B cell (primary cell): ENCODE measurements around the gene F12. TPM values are rescaled to one million over a fixed set of nuclear protein-coding genes. Genes with fewer than 3 reads are reported as not detected.
A peak's percentile ranks its signal among the peaks of the same experiment; 100 is the strongest.

Experiments
- ATAC-seq: fragments of 200-7000 bp; cut with Tn5 transposase; one replicate; pipeline ENCODE4 v1.10.0; 2021; ENCODE audit warnings: low read depth, mild to moderate bottlenecking, moderate number of reproducible peaks, moderate library complexity
- CTCF ChIA-PET: fragments of 350-600 bp; sonication (Branson Sonifier 250); formaldehyde crosslinking; loops from one replicate; lab custom pipeline; 2021; ENCODE audit warnings: antibody characterized with exemption, inconsistent platforms; lab: Charles Lee
- POLR2A ChIA-PET: fragments of 350-600 bp; sonication (Branson Sonifier 250); formaldehyde crosslinking; loops from one replicate; lab custom pipeline; 2021; ENCODE audit warnings: antibody characterized with exemption; lab: Charles Lee
- DNase-seq: peaks from one replicate; pipeline ENCODE4 v3.0.0; 2013
- H2AFZ ChIP-seq: 2 replicates; pipeline ENCODE4 v1.6.1; 2012; ENCODE audit warnings: mild to moderate bottlenecking, low read depth, low read length; ENCODE audit not compliant: insufficient read depth, poor library complexity, severe bottlenecking
- H3K27ac ChIP-seq, 2 donors: 1 replicate in 1 of 2; 2 replicates in 1 of 2; pipeline ENCODE4 v1.5.1; 2012 to 2013; ENCODE audit warnings: low read length in 2 of 2, mild to moderate bottlenecking in 2 of 2, moderate library complexity in 1 of 2
- H3K27me3 ChIP-seq, 4 experiments: fragments of 200-600 bp in 1 of 4; sonication (generic) in 1 of 4; replicated peaks in 1 of 4; 1 replicate in 2 of 4; 2 replicates in 2 of 4; pipeline versions ENCODE4 v1.6.1 to v1.7.0; 2013 to 2016; ENCODE audit warnings: low read length in 3 of 4, mild to moderate bottlenecking in 2 of 4, mixed read lengths in 1 of 4, moderate library complexity in 1 of 4; ENCODE audit not compliant: insufficient read depth in 4 of 4, control insufficient read depth in 3 of 4; ENCODE audit errors: control extremely low read depth in 1 of 4
- H3K36me3 ChIP-seq, 2 experiments: replicated peaks in 1 of 2; 1 replicate in 1 of 2; 2 replicates in 1 of 2; pipeline versions ENCODE4 v1.6.1 to v1.7.1; 2013; ENCODE audit warnings: low read length in 1 of 2; ENCODE audit not compliant: insufficient read depth in 2 of 2, control insufficient read depth in 1 of 2; ENCODE audit errors: control extremely low read depth in 1 of 2, extremely low read depth in 1 of 2
- H3K4me1 ChIP-seq, 2 donors: fragments of 200-600 bp in 1 of 2; sonication (generic) in 1 of 2; 1 replicate in 1 of 2; 2 replicates in 1 of 2; pipeline versions ENCODE4 v1.5.1 to v1.6.1; 2013 to 2017; ENCODE audit warnings: low read length in 2 of 2; ENCODE audit not compliant: control insufficient read depth in 2 of 2, insufficient read depth in 2 of 2
- H3K4me2 ChIP-seq: replicated peaks from 2 replicates; pipeline ENCODE3; 2012; ENCODE audit warnings: mild to moderate bottlenecking, low read depth, low read length; ENCODE audit not compliant: poor library complexity, severe bottlenecking
- H3K4me3 ChIP-seq, 5 experiments: fragments of 200-600 bp in 1 of 5; sonication (generic) in 1 of 5; 1 replicate in 3 of 5; 2 replicates in 2 of 5; pipeline versions ENCODE4 v1.5.1 to v1.7.0; 2011 to 2016; ENCODE audit warnings: low read length in 4 of 5, mild to moderate bottlenecking in 4 of 5, low read depth in 2 of 5, control low read depth in 1 of 5, moderate library complexity in 1 of 5; ENCODE audit not compliant: insufficient read depth in 1 of 5; ENCODE audit errors: control extremely low read depth in 1 of 5, extremely low read depth in 1 of 5
- H3K79me2 ChIP-seq: fragments of 200-600 bp; sonication (generic); one replicate; pipeline ENCODE4 v1.6.0; 2016; ENCODE audit warnings: low read length; ENCODE audit not compliant: control insufficient read depth, insufficient read depth
- H3K9ac ChIP-seq: fragments of 200-600 bp; sonication (generic); 2 replicates; pipeline ENCODE4 v1.6.1; 2017; ENCODE audit warnings: mild to moderate bottlenecking, low read length, moderate library complexity
- H3K9me3 ChIP-seq, 3 donors: one replicate each; pipeline versions ENCODE4 v1.6.1 to v1.7.1; 2013; ENCODE audit warnings: low read length in 2 of 3; ENCODE audit not compliant: control insufficient read depth in 2 of 3, insufficient read depth in 1 of 3; ENCODE audit errors: control extremely low read depth in 1 of 3
- H4K20me1 ChIP-seq: 2 replicates; pipeline ENCODE4 v1.6.0; 2012; ENCODE audit warnings: mild to moderate bottlenecking, low read length; ENCODE audit not compliant: insufficient read depth, control insufficient read depth, poor library complexity, severe bottlenecking
- H3K27ac Mint-ChIP-seq: one replicate; pipeline ENCODE4 v1.8.0; 2021; ENCODE audit warnings: mixed read lengths
- H3K27me3 Mint-ChIP-seq: one replicate; pipeline ENCODE4 v1.8.0; 2021; ENCODE audit warnings: mixed read lengths
- H3K4me1 Mint-ChIP-seq: one replicate; pipeline ENCODE4 v1.8.0; 2021; ENCODE audit warnings: mixed read lengths
- H3K4me3 Mint-ChIP-seq: one replicate; pipeline ENCODE4 v1.8.0; 2021; ENCODE audit warnings: mixed read lengths
- H3K9me3 Mint-ChIP-seq: one replicate; pipeline ENCODE4 v1.8.0; 2022; ENCODE audit warnings: mixed read lengths; ENCODE audit not compliant: insufficient read depth
- EZH2 ChIP-seq: IDR thresholded peaks from 2 replicates; pipeline ENCODE4 v1.6.1; 2012; ENCODE audit warnings: borderline replicate concordance, low read depth, mild to moderate bottlenecking, moderate library complexity, low read length; ENCODE audit not compliant: insufficient read depth, poor library complexity, severe bottlenecking
- WGBS: methylation state at CpG from one replicate; pipeline ENCODE4 v1.1.5; 2013; ENCODE audit warnings: missing lambda C conversion rate; ENCODE audit not compliant: insufficient coverage; 5-methylcytosine and 5-hydroxymethylcytosine counted together
- intact Hi-C: fragments of 100-400 bp; cut with micrococcal nuclease; formaldehyde crosslinking; loops from one replicate; pipeline ENCODE4 v1.10.0; 2022
- polyA plus RNA-seq: library from polyadenylated mRNA; depleted of rRNA; stranded (reverse); fragments of >200 nt; gene quantifications from 2 replicates; pipeline ENCODE4 v1.2.3, GENCODE V29; 2012
- total RNA-seq, 2 donors: library from RNA; stranded (reverse); fragments of 120-200 nt in 1 of 2; gene quantifications; 1 replicate in 1 of 2; 2 replicates in 1 of 2; pipeline versions ENCODE4 v1.2.3 to v1.2.4, GENCODE V29; 2013 to 2022
- TF ChIP-seq, protein P1 (sequence below): fragments of 200-600 bp; IDR thresholded peaks from one replicate; pipeline ENCODE4 v1.8.0; 2022; ENCODE audit warnings: antibody characterized with exemption, mild to moderate bottlenecking

The F12 gene
- total and polyA plus RNA-seq, 2 donors (not counting 1 experiment from before 2014, with no cell fraction given): 3.1 TPM; not detected in 1

GRCh38 chr5:177402271-177403043 is 6.9 kb downstream of the F12 start:
- Mint-ChIP-seq H3K27me3 (peaks cover 14% of the 10 kb centered on the region), H3K4me3 (peak overlapping the region; percentile 84), H3K27ac (peak overlapping the region; percentile 26), H3K9me3 (no peaks in the 10 kb centered on the region), H3K4me1 (peaks cover 39% of the 10 kb centered on the region)
- WGBS: 28% methylated on average over 46 of the region's 49 CpGs
- H3K79me2 ChIP-seq: no peaks in the 10 kb centered on the region
- peak; percentile 73 for DNase-seq
- H3K4me3 ChIP-seq: peak overlapping the region in 4 of 5 experiments; percentile 58 to 68 (median 62)
- peak overlapping the region; percentile 66 for H3K9ac ChIP-seq
- ATAC-seq: no peak
- peak overlapping the region; percentile 96 for H3K4me2 ChIP-seq
- H3K4me1 ChIP-seq: peaks cover 38 to 50% of the 10 kb centered on the region in 2 donors
- no peaks in the 10 kb centered on the region for H3K36me3 ChIP-seq
- intact Hi-C loops: loop anchor here (1.0 to 10.0 kb wide), 3 partner anchors 12 to 288 kb away; partner anchors contain the start of gene B4GALT7
- no peaks in the 10 kb centered on the region for H4K20me1 ChIP-seq
- POLR2A ChIA-PET: interaction anchor here (0.9 to 5.6 kb wide), 8 partner anchors 12 to 52 kb away, joined by 3 to 87 read pairs (median 18); partner anchors contain the start of genes GRK6 and PRR7
- TF ChIP-seq, protein P1, sequence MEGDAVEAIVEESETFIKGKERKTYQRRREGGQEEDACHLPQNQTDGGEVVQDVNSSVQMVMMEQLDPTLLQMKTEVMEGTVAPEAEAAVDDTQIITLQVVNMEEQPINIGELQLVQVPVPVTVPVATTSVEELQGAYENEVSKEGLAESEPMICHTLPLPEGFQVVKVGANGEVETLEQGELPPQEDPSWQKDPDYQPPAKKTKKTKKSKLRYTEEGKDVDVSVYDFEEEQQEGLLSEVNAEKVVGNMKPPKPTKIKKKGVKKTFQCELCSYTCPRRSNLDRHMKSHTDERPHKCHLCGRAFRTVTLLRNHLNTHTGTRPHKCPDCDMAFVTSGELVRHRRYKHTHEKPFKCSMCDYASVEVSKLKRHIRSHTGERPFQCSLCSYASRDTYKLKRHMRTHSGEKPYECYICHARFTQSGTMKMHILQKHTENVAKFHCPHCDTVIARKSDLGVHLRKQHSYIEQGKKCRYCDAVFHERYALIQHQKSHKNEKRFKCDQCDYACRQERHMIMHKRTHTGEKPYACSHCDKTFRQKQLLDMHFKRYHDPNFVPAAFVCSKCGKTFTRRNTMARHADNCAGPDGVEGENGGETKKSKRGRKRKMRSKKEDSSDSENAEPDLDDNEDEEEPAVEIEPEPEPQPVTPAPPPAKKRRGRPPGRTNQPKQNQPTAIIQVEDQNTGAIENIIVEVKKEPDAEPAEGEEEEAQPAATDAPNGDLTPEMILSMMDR: no peak
- TF ChIP-seq EZH2: no peak
- no peak overlapping the region for H3K27ac ChIP-seq
- H2AFZ ChIP-seq: peak overlapping the region; percentile 77
- CTCF ChIA-PET: interaction anchor here (0.8 to 12.7 kb wide), 23 partner anchors 11 to 289 kb away, joined by 3 to 628 read pairs (median 5); partner anchors contain the start of genes GRK6, PDLIM7 and PRR7
- H3K9me3 ChIP-seq: peaks cover 0 to 19% (median 0%) of the 10 kb centered on the region in 3 donors
- peaks cover 0 to 40% (median 9%) of the 10 kb centered on the region in 4 experiments for H3K27me3 ChIP-seq
